Amygdala (tissue), 56 donors: ENCODE data around the gene SLC6A9.

Experiments
- DNase-seq, 56 donors: peaks; one replicate each; lab custom pipeline; 2025; lab: John Stamatoyannopoulos, UW

The SLC6A9 gene

GRCh38 chr1:44030605-44031251, 534 bp downstream of the SLC6A9 start:
- DNase-seq = peak in 43 of 56 donors; percentile 30 to 80 (median 69)

GRCh38 chr1:44029911-44030604, 1.2 kb downstream of the SLC6A9 start:
- DNase-seq = peak in 53 of 56 donors; percentile 47 to 96 (median 88)

- peak in 3 of 56 donors; percentile 62 to 72 (median 64) for DNase-seq
Measured at GRCh38 chr1:44029260-44029910, 1.9 kb downstream of the SLC6A9 start.

- DNase-seq = no peak
Measured at GRCh38 chr1:44027320-44027719, 3.9 kb downstream of the SLC6A9 start.

GRCh38 chr1:44025816-44026215, 5.4 kb downstream of the SLC6A9 start:
- no peak for DNase-seq

GRCh38 chr1:44024903-44025525, 6.2 kb downstream of the SLC6A9 start:
- DNase-seq = no peak

- DNase-seq = no peak
Measured at GRCh38 chr1:44024031-44024902, 7.0 kb downstream of the SLC6A9 start.

- DNase-seq = no peak
Measured at GRCh38 chr1:44021581-44022321, 9.5 kb downstream of the SLC6A9 start.

- DNase-seq = peak in 13 of 56 donors; percentile 18 to 70 (median 38)
Measured at GRCh38 chr1:44021156-44021555, 10.1 kb downstream of the SLC6A9 start.

GRCh38 chr1:44020464-44020863, 10.8 kb downstream of the SLC6A9 start:
- no peak for DNase-seq

GRCh38 chr1:44019466-44019948, 11.8 kb downstream of the SLC6A9 start:
- DNase-seq = peak in 44 of 56 donors; percentile 28 to 84 (median 61)

GRCh38 chr1:44016890-44017400, 14.3 kb downstream of the SLC6A9 start:
- peak in 16 of 56 donors; percentile 23 to 59 (median 40) for DNase-seq

GRCh38 chr1:44016041-44016889, 15.0 kb downstream of the SLC6A9 start:
- DNase-seq = peak in 17 of 56 donors; percentile 27 to 64 (median 50)

GRCh38 chr1:44015206-44015605, 16.1 kb downstream of the SLC6A9 start:
- DNase-seq = peak in 4 of 56 donors; percentile 14 to 30 (median 18)

GRCh38 chr1:44014365-44015104, 16.7 kb downstream of the SLC6A9 start:
- peak in 4 of 56 donors; percentile 29 to 43 (median 31) for DNase-seq

GRCh38 chr1:44013949-44014348, 17.3 kb downstream of the SLC6A9 start:
- DNase-seq = peak in 15 of 56 donors; percentile 19 to 54 (median 36)
